Natural killer cell (primary cell): ENCODE measurements around the gene AJAP1. TPM values are rescaled to one million over a fixed set of nuclear protein-coding genes. Genes with fewer than 3 reads are reported as not detected.

ENCODE experiments used
- ATAC-seq, 3 donors: fragments of 150-1000 bp in 2 of 3; fragments of 200-7000 bp in 1 of 3; cut with Tn5 transposase; 1 replicate in 1 of 3; 2 replicates in 2 of 3; pipeline ENCODE4 v1.10.0; 2021; ENCODE audit warnings: mild to moderate bottlenecking in 2 of 3, moderate library complexity in 2 of 3
- DNase-seq, 2 donors: peaks; one replicate each; pipeline versions ENCODE4 v3.0.0 to v3.0.0-alpha.2; 2013 to 2021; ENCODE audit warnings: mixed read lengths in 1 of 2
- H3K27ac ChIP-seq: one replicate; pipeline ENCODE4 v1.5.1; 2013; ENCODE audit warnings: mild to moderate bottlenecking, low read length
- H3K27me3 ChIP-seq: one replicate; pipeline ENCODE4 v1.6.1; 2013; ENCODE audit warnings: low read length; ENCODE audit not compliant: control insufficient read depth, insufficient read depth
- H3K36me3 ChIP-seq: one replicate; pipeline ENCODE4 v1.6.1; 2013; ENCODE audit warnings: low read length; ENCODE audit not compliant: control insufficient read depth, insufficient read depth
- H3K4me1 ChIP-seq: one replicate; pipeline ENCODE4 v1.6.1; 2013; ENCODE audit warnings: low read length; ENCODE audit not compliant: control insufficient read depth, insufficient read depth
- H3K4me3 ChIP-seq: one replicate; pipeline ENCODE4 v1.5.1; 2013; ENCODE audit warnings: low read length
- H3K9me3 ChIP-seq: one replicate; pipeline ENCODE4 v1.6.1; 2013; ENCODE audit warnings: low read length; ENCODE audit not compliant: control insufficient read depth, insufficient read depth
- H3K27ac Mint-ChIP-seq, 2 donors: one replicate each; pipeline ENCODE4 v1.8.0; 2022; ENCODE audit warnings: mild to moderate bottlenecking in 2 of 2, mixed read lengths in 2 of 2, moderate library complexity in 1 of 2
- H3K27me3 Mint-ChIP-seq, 2 donors: one replicate each; pipeline ENCODE4 v1.8.0; 2022; ENCODE audit warnings: low read depth in 2 of 2, mixed read lengths in 2 of 2
- H3K36me3 Mint-ChIP-seq: one replicate; pipeline ENCODE4 v1.8.0; 2022; ENCODE audit warnings: mixed read lengths
- H3K4me1 Mint-ChIP-seq, 2 donors: one replicate each; pipeline ENCODE4 v1.8.0; 2022; ENCODE audit warnings: mixed read lengths in 2 of 2
- H3K4me3 Mint-ChIP-seq: one replicate; pipeline ENCODE4 v1.8.0; 2022; ENCODE audit warnings: mild to moderate bottlenecking, moderate library complexity, mixed read lengths
- H3K9me3 Mint-ChIP-seq, 2 donors: one replicate each; pipeline ENCODE4 v1.8.0; 2022; ENCODE audit warnings: mixed read lengths in 2 of 2
- CTCF ChIP-seq: fragments of 200-600 bp; IDR thresholded peaks from one replicate; pipeline ENCODE4 v1.8.0; 2022; ENCODE audit warnings: antibody characterized with exemption
- WGBS: methylation state at CpG from one replicate; pipeline ENCODE4 v1.1.7; 2013; ENCODE audit warnings: missing lambda C conversion rate; ENCODE audit not compliant: insufficient coverage; 5-methylcytosine and 5-hydroxymethylcytosine counted together
- intact Hi-C: fragments of 100-400 bp; cut with micrococcal nuclease; formaldehyde crosslinking; loops from one replicate; pipeline ENCODE4 v1.14.2; 2022
- total RNA-seq, 4 donors: library from RNA; stranded (reverse); fragments of 120-200 nt in 1 of 4; gene quantifications; one replicate each; pipeline versions ENCODE4 v1.2.3 to v1.2.4, GENCODE V29; 2013 to 2022

AJAP1 gene
- total RNA-seq, 3 donors from 2014 or later (not counting 1 experiment from before 2014, with no cell fraction given): not detected

- Histone ChIP-seq H3K4me1 (no peaks in the 10 kb centered on the region), H3K4me3 (no peak overlapping the region), H3K27me3 (no peaks in the 10 kb centered on the region), H3K9me3 (no peaks in the 10 kb centered on the region), H3K36me3 (no peaks in the 10 kb centered on the region), H3K27ac (no peak overlapping the region)
- Mint-ChIP-seq H3K36me3 (no peaks in the 10 kb centered on the region), H3K4me1 (no peaks in the 10 kb centered on the region), H3K9me3 (peaks cover 0 to 2% of the 10 kb centered on the region in 2 donors), H3K4me3 (no peak overlapping the region), H3K27ac (no peak overlapping the region), H3K27me3 (no peaks in the 10 kb centered on the region)
- no peak for ATAC-seq
- WGBS: 80% methylated on average over 10 of the region's 10 CpGs
- intact Hi-C loops: no loop called here
- DNase-seq: no peak
- TF ChIP-seq CTCF: no peak
Measured at GRCh38 chr1:4756851-4757580, 102.6 kb downstream of the AJAP1 start.

GRCh38 chr1:4759671-4760070, 105.3 kb downstream of the AJAP1 start:
- 77% methylated on average over 8 of the region's 8 CpGs for WGBS
- DNase-seq (no peak), ATAC-seq (no peak)
- Histone ChIP-seq H3K27me3 (no peaks in the 10 kb centered on the region), H3K4me1 (no peaks in the 10 kb centered on the region), H3K4me3 (no peak overlapping the region), H3K9me3 (no peaks in the 10 kb centered on the region), H3K36me3 (no peaks in the 10 kb centered on the region), H3K27ac (no peak overlapping the region)
- no peak for TF ChIP-seq CTCF
- H3K27ac Mint-ChIP-seq: no peak overlapping the region
- H3K27me3 Mint-ChIP-seq: no peaks in the 10 kb centered on the region
- H3K4me1 Mint-ChIP-seq: no peaks in the 10 kb centered on the region
- peaks cover 0 to 2% of the 10 kb centered on the region in 2 donors for H3K9me3 Mint-ChIP-seq
- H3K4me3 Mint-ChIP-seq: no peak overlapping the region
- H3K36me3 Mint-ChIP-seq: no peaks in the 10 kb centered on the region
- intact Hi-C loops: no loop called here

- H3K4me1 ChIP-seq: no peaks in the 10 kb centered on the region
- Mint-ChIP-seq H3K9me3 (peaks cover 0 to 2% of the 10 kb centered on the region in 2 donors), H3K36me3 (no peaks in the 10 kb centered on the region), H3K4me1 (no peaks in the 10 kb centered on the region), H3K4me3 (no peak overlapping the region), H3K27me3 (no peaks in the 10 kb centered on the region), H3K27ac (no peak overlapping the region)
- no peaks in the 10 kb centered on the region for H3K9me3 ChIP-seq
- intact Hi-C loops: no loop called here
- 64% methylated on average over 5 of the region's 5 CpGs for WGBS
- no peak for ATAC-seq
- H3K27me3 ChIP-seq: no peaks in the 10 kb centered on the region
- no peak overlapping the region for H3K4me3 ChIP-seq
- H3K36me3 ChIP-seq: no peaks in the 10 kb centered on the region
- DNase-seq: no peak
- TF ChIP-seq CTCF: no peak
- H3K27ac ChIP-seq: no peak overlapping the region
Measured at GRCh38 chr1:4760088-4760487, 105.7 kb downstream of the AJAP1 start.

GRCh38 chr1:4761324-4761723, 106.9 kb downstream of the AJAP1 start:
- WGBS: 92% methylated on average over 5 of the region's 5 CpGs
- H3K27me3 ChIP-seq: no peaks in the 10 kb centered on the region
- intact Hi-C loops: no loop called here

More at GRCh38 chr1:4761324-4761723, 106.9 kb downstream of the AJAP1 start:
- no peak overlapping the region for H3K4me3 Mint-ChIP-seq
- H3K27ac ChIP-seq: no peak overlapping the region
- no peaks in the 10 kb centered on the region for H3K4me1 ChIP-seq
- DNase-seq (no peak), ATAC-seq (no peak)
- H3K36me3 ChIP-seq: no peaks in the 10 kb centered on the region
- peaks cover 0 to 2% of the 10 kb centered on the region in 2 donors for H3K9me3 Mint-ChIP-seq
- no peak for TF ChIP-seq CTCF
- no peak overlapping the region for H3K4me3 ChIP-seq
- no peaks in the 10 kb centered on the region for H3K36me3 Mint-ChIP-seq
- H3K27me3 Mint-ChIP-seq: no peaks in the 10 kb centered on the region
- H3K4me1 Mint-ChIP-seq: no peaks in the 10 kb centered on the region
- H3K9me3 ChIP-seq: no peaks in the 10 kb centered on the region
- no peak overlapping the region for H3K27ac Mint-ChIP-seq
